SK-N-SH (cell line): ENCODE results near the gene DDX1.

ENCODE experiments used
- CHD2 ChIP-seq: fragments of 150-350 bp; IDR thresholded peaks from 2 replicates; pipeline ENCODE4 v1.6.1; 2018; ENCODE audit warnings: low read length; ENCODE audit not compliant: partially characterized antibody
- CTCF ChIP-seq: fragments of 200-600 bp; sonication (generic); IDR thresholded peaks from 2 replicates; pipeline ENCODE4 v1.6.1; 2017; ENCODE audit warnings: antibody characterized with exemption, mild to moderate bottlenecking, moderate library complexity
- EZH2phosphoT487 ChIP-seq: fragments of 200-600 bp; sonication (generic); IDR thresholded peaks from 2 replicates; pipeline ENCODE4 v1.6.1; 2017; ENCODE audit warnings: low read depth, mixed run types, mild to moderate bottlenecking, antibody characterized with exemption, moderate library complexity, borderline replicate concordance
- MAX ChIP-seq: IDR thresholded peaks from 2 replicates; pipeline ENCODE4 v1.4.0; 2012; ENCODE audit warnings: low read depth
- NFIC ChIP-seq: IDR thresholded peaks from 2 replicates; pipeline ENCODE4 v1.4.0; 2012; ENCODE audit warnings: borderline replicate concordance
- POLR2AphosphoS5 ChIP-seq: IDR thresholded peaks from 2 replicates; pipeline ENCODE4 v1.6.1; 2012; ENCODE audit warnings: low read depth, low read length
- REST ChIP-seq: IDR thresholded peaks from 2 replicates; pipeline ENCODE4 v1.6.1; 2012; ENCODE audit warnings: mild to moderate bottlenecking, low read depth, low read length, moderate library complexity
- RFX5 ChIP-seq: IDR thresholded peaks from 2 replicates; pipeline ENCODE4 v1.6.1; 2012; ENCODE audit warnings: mild to moderate bottlenecking, improper control_type of control experiment, low read length
- TAF1 ChIP-seq: IDR thresholded peaks from 2 replicates; pipeline ENCODE4 v1.6.1; 2012; ENCODE audit warnings: low read depth, mild to moderate bottlenecking, low read length, moderate library complexity, borderline replicate concordance
- USF1 ChIP-seq: IDR thresholded peaks from 2 replicates; pipeline ENCODE4 v1.4.0; 2012; ENCODE audit warnings: low read depth, borderline replicate concordance
- USF2 ChIP-seq: fragments of 150-350 bp; IDR thresholded peaks from 2 replicates; pipeline ENCODE4 v1.6.1; 2017; ENCODE audit warnings: antibody characterized with exemption, low read length, low read depth, borderline replicate concordance
- ZBTB33 ChIP-seq: IDR thresholded peaks from 2 replicates; pipeline ENCODE4 v1.4.0; 2012; ENCODE audit warnings: low read depth, borderline replicate concordance

- no peak for TF ChIP-seq CHD2
- TF ChIP-seq RFX5: no peak
- TF ChIP-seq CTCF: no peak
- TF ChIP-seq ZBTB33: no peak
- no peak for TF ChIP-seq POLR2AphosphoS5
- no peak for TF ChIP-seq NFIC
- TF ChIP-seq EZH2phosphoT487: no peak
- TF ChIP-seq USF2: no peak
- no peak for TF ChIP-seq TAF1
- no peak for TF ChIP-seq REST
- no peak for TF ChIP-seq MAX
- no peak for TF ChIP-seq USF1
Observed at GRCh38 chr2:15633043-15633970, 41.6 kb downstream of the DDX1 start.
